GM18907 (cell line): Measurements from ENCODE around the gene SERPINB1.

Source experiments
- ATAC-seq: cut with Tn5 transposase; IDR thresholded peaks from one replicate; pipeline ENCODE4 v1.9.1; 2021; ENCODE audit warnings: mild to moderate bottlenecking, moderate library complexity; ENCODE audit not compliant: unreplicated experiment

Gene SERPINB1

GRCh38 chr6:2850538-2851113, 9.0 kb upstream of the SERPINB1 start:
- ATAC-seq: no peak

- ATAC-seq: no peak
Observed at GRCh38 chr6:2848851-2849250, 7.2 kb upstream of the SERPINB1 start.

- no peak for ATAC-seq
Observed at GRCh38 chr6:2845880-2846208, 4.2 kb upstream of the SERPINB1 start.

GRCh38 chr6:2844008-2844407, 2.3 kb upstream of the SERPINB1 start:
- no peak for ATAC-seq

GRCh38 chr6:2843138-2843740, 1.6 kb upstream of the SERPINB1 start:
- no peak for ATAC-seq

GRCh38 chr6:2842139-2842552, 483 bp upstream of the SERPINB1 start:
- no peak for ATAC-seq

- ATAC-seq: no peak
Observed at GRCh38 chr6:2840749-2841061, 958 bp downstream of the SERPINB1 start.

GRCh38 chr6:2839982-2840748, 1.5 kb downstream of the SERPINB1 start:
- no peak for ATAC-seq

GRCh38 chr6:2839195-2839981, 2.3 kb downstream of the SERPINB1 start:
- no peak for ATAC-seq

- no peak for ATAC-seq
Observed at GRCh38 chr6:2838251-2838650, 3.4 kb downstream of the SERPINB1 start.

- no peak for ATAC-seq
Observed at GRCh38 chr6:2834262-2834661, 7.4 kb downstream of the SERPINB1 start.

- ATAC-seq: no peak
Observed at GRCh38 chr6:2831392-2831791, 10.3 kb downstream of the SERPINB1 start.

GRCh38 chr6:2830183-2830582, 11.5 kb downstream of the SERPINB1 start:
- ATAC-seq: no peak

- no peak for ATAC-seq
Observed at GRCh38 chr6:2829253-2829652, 12.4 kb downstream of the SERPINB1 start.

- no peak for ATAC-seq
Observed at GRCh38 chr6:2828629-2829028, 13.0 kb downstream of the SERPINB1 start.

- ATAC-seq: no peak
Observed at GRCh38 chr6:2827142-2827541, 14.5 kb downstream of the SERPINB1 start.

GRCh38 chr6:2826131-2826530, 15.5 kb downstream of the SERPINB1 start:
- ATAC-seq: no peak

GRCh38 chr6:2823104-2823850, 18.4 kb downstream of the SERPINB1 start:
- no peak for ATAC-seq

- no peak for ATAC-seq
Observed at GRCh38 chr6:2821554-2821953, 20.1 kb downstream of the SERPINB1 start.

- ATAC-seq: no peak
Observed at GRCh38 chr6:2820415-2820814, 21.2 kb downstream of the SERPINB1 start.

- ATAC-seq: no peak
Observed at GRCh38 chr6:2819978-2820377, 21.7 kb downstream of the SERPINB1 start.
